Jurkat, Clone E6-1 (cell line): ENCODE measurements around the gene AP3B1.

ENCODE experiments used
- DNase-seq: peaks from one replicate; pipeline ENCODE4 v3.0.0-alpha.2; 2011; ENCODE audit warnings: low read depth, low spot score
- H3K4me3 ChIP-seq: 2 replicates; pipeline ENCODE4 v1.5.1; 2011; ENCODE audit warnings: mild to moderate bottlenecking, low read length, control low read depth, moderate library complexity

AP3B1 gene

GRCh38 chr5:78293851-78294247, 649 bp downstream of the AP3B1 start:
- no peak for DNase-seq
- H3K4me3 ChIP-seq = peak overlapping the region; percentile 90

GRCh38 chr5:78291687-78292086, 2.8 kb downstream of the AP3B1 start:
- H3K4me3 ChIP-seq = no peak overlapping the region
- DNase-seq = no peak

DNA sequence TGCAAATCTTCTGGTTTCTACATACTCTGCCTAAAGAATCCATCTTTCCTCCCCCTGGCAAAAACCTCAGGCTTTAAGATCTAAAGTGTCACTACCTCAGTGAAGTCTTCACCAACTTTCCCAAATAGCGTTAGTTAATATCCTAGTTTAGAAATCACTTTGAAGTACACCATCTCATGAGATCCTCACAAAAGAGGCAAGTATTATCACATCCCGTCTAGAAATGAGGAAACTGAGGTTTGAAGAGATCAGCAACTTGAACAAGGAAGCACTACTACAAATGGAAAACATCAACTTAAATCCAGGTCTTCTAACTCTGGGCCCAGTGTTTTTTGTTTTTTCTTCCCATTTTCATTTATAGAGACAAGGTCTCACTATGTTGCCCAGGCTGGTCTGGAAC, 4.6 kb downstream of the AP3B1 start:
- no peak overlapping the region for H3K4me3 ChIP-seq

DNA sequence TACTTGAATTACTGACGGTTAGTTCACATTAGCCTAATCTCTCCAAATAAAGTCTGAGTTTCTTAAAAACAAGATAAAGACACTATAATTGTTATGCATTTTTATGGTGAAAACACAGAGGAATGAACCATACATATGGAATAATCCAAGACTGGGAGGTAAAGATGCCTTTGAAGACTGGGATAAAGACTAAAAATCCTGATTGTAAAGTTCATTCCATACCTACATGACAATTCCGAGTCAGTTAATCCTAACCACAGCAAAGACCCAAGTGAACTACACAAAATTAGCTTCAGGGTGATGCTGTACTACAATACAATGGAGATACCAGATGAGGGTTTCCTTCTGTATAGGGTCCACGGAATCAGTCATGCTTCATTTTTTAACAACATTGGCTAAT, 6.3 kb downstream of the AP3B1 start:
- no peak overlapping the region for H3K4me3 ChIP-seq
- DNase-seq = no peak

More for the DNA sequence above, 4.6 kb downstream of the AP3B1 start:
- no peak for DNase-seq

- DNase-seq = no peak
- H3K4me3 ChIP-seq = no peak overlapping the region
Measured at GRCh38 chr5:78287833-78288232, 6.7 kb downstream of the AP3B1 start.

DNA sequence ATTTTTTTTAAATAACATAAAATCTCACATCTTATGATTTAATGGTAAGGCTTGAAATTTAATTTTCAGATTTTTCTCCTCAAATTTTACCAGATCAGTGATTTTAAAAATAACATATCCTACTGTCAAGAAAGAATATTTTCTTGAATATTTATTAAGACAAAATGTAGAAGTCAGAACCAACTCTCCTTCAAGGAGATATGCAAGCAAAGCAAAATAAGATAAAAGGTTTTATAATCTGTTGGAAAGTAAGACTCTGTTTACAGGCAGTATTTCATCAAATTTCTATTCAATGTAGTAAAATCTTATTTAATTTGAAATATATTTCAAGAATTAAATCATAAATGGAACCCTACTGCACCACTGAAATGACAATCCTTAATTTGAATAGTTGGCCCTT, 7.3 kb downstream of the AP3B1 start:
- no peak for DNase-seq
- no peak overlapping the region for H3K4me3 ChIP-seq

- H3K4me3 ChIP-seq = no peak overlapping the region
- no peak for DNase-seq
Measured at GRCh38 chr5:78286290-78286689, 8.2 kb downstream of the AP3B1 start.

GRCh38 chr5:78283802-78284201, 10.7 kb downstream of the AP3B1 start:
- no peak overlapping the region for H3K4me3 ChIP-seq
- DNase-seq = no peak

DNA sequence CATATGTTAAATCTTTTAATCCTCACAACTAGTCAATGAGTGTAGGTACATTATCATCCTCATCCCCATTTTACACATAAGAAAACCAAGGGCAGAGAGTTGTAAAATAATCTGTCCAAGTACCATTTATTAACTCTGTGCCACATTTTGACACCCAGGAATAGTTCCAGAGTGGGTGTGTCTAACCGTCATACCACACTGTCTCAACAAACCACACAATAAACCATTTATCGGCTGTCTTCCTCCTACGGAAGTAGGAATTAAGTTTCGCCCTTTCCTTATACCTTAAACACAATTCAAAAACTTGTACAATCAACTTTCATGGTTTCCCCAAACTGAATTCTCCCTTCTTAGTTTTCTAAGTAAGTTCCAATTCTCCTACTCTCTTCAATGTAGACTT, 11.4 kb downstream of the AP3B1 start:
- no peak overlapping the region for H3K4me3 ChIP-seq
- no peak for DNase-seq

GRCh38 chr5:78280261-78280660, 14.2 kb downstream of the AP3B1 start:
- DNase-seq = no peak

DNA sequence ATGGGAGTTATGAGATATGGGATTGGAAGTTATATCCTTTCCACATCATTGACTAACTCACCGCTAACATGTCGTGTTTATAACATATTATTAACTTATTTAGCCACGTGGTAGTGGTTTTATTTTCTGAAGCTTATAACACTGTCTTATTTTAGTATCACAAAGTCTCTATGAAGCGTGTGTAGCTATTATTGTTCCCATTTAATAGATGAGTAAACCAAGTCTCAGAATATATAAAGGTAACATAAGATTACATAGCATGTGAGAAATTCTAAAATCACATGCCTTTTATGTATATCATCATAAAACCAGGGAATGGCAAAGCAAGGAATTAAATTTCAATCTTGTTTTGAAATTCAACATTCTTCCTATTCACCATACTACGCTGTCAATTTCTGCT, 15.3 kb downstream of the AP3B1 start:
- no peak for DNase-seq

More at GRCh38 chr5:78280261-78280660, 14.2 kb downstream of the AP3B1 start:
- H3K4me3 ChIP-seq = no peak overlapping the region

DNA sequence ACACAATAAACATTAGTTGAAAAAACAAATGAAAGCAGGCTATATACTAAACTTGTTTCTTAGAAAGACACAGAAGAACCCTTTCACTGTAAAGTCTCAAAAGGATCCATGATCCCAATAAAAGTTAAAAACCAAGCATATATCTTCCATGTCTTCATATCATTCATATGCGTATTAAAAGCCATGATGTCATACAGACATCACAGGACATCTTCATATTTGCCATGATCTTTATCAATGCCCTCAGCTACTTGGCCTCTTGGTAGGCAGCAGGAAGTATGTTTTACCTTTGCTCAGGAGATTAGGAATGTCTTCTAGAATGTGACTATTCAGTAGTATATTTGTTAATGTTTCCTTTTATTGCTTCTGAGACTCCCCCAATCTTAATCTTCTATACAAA, 16.8 kb downstream of the AP3B1 start:
- no peak for DNase-seq
- H3K4me3 ChIP-seq = no peak overlapping the region

More for the DNA sequence above, 15.3 kb downstream of the AP3B1 start:
- no peak overlapping the region for H3K4me3 ChIP-seq

DNA sequence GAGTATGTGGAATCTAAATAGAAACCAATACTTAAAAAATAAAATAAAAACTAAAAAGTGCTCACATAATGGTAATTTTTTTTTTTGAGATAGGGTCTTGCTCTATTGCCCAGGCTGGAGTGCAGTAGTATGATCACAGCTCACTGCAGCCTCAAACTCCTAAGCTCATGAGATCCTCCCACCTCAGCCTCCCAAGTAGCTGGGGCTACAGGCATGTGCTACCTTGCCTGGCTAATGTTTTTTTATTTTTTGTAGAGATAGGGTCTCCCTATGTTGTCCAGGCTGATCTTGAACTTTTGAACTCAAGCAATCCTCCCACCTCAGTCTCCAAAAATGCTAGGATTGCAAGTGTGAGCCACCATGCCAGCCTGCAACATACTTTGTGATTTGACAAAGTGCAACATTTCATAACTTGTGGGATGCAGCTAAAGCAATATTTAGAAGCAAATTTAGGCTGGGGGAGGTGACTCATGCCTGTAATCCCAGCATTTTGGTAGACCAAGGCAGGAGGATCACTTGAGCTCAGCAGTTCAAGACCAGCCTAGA, 18.4 kb downstream of the AP3B1 start:
- no peak for DNase-seq
- no peak overlapping the region for H3K4me3 ChIP-seq

DNA sequence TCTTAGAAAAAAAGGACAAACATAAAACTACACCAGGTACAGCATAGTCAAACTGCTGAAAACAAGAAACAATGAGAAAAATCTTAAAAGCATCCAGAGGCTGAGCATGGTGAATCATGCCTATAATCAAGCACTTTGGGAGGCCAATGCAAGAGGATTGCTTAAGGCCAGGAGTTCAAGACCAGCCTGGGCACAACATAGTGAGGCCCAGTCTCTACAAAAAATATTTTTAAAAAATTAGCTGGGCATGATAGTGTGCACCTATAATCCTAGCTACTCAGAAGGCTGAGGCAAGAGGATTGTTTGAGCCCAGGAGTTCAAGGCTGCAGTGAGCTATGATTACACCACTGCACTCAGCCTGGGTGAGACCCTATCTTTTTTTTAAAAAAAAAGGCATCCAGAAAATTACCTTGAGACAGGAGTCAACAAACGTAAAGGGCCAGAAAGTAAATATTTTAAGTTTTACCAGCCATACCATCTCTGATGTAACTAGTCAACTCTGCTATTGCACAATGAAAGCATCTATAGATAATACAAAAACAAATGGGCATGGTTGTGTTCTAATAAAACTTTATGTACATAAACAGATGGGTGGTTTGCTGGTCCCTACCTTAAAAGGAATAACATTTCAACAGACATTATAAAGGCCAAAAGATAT, 19.8 kb downstream of the AP3B1 start:
- no peak overlapping the region for H3K4me3 ChIP-seq
- no peak for DNase-seq

DNA sequence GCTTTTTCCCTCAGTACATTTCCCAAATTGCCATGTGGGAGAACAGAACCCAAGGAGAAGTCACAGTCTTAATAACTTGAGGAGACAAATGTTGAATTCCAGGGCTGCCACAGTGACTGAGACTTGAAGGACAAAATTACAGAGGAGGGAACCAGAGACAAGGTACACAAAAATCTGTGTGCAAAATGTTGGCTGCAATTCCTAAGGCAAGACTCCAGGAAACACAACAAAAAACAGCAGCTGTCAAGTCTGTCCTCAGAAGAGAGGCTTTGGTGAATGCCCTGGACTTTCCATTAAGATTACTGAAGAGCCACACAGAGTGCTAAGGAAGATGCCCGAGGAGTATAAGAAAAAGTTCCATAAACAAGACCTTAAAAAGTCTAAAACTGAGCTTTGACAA, 21.1 kb downstream of the AP3B1 start:
- no peak overlapping the region for H3K4me3 ChIP-seq
- no peak for DNase-seq

DNA sequence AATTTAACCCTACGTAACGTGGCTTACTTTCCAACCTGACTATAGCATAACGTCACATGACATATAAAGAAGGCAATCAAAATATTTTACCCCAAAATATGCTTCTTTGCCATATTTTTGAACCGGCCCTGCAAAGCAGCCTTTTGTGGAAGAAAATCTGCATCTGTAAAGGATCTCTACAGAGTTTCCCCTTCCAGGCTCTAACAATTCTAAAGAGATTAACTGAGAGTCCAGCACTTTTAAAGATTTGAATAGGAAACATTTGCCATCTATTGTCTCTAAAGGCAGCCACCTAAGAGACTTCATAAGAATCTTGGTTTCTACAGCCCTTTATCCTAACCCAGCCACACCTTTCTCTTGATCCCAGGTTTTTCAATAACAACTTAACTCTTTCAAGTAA, 22.7 kb downstream of the AP3B1 start:
- H3K4me3 ChIP-seq = no peak overlapping the region
- DNase-seq = no peak

DNA sequence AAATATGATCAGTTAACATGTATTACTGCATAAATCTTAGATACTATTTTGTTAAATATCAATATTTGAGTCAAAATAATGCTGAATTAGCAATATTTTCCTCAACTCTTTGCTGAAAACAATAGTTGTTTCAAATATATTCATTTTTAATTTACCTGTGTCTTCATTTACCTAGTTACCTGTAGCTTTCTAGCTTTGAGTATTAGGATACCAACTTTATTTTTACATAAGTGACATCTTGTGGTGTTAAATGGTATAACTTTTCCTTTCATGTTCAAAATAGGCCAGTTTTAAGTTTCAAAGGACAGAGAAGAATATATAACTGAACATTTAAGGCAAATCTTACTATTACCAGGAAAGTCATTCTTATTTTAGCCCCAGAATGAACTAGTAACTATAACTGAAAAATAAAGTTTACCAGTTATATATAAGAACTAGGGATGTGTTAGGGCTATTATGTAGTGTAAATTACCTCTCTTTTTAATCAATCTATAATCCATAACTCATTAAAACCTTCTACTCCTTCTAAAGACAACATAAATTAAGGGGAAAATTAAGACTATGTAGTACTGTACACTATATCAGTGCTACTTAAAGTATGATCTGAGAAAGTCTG, 25.3 kb downstream of the AP3B1 start:
- DNase-seq = peak; percentile 20

DNA sequence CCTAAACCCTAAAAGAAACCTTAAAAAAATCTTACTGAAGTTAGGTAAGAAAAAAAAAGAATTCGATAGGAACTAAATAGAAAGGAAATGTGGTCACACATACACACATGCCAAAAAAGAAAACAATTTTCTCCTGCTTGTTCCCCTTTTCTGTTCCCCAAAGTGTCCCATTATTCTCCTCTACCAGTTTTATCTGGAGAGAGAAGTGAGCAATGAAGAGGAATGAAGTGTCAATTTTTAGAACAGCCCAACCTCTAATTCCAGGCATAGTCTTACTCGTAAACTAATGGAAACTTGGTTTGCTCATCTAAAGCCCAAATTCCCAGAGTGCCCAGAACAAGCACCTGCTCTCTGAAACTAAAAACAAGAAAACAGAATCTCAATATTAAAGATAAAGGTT, 26.1 kb downstream of the AP3B1 start:
- DNase-seq = no peak

More for the DNA sequence above, 25.3 kb downstream of the AP3B1 start:
- H3K4me3 ChIP-seq = no peak overlapping the region

GRCh38 chr5:78265163-78265562, 29.3 kb downstream of the AP3B1 start:
- no peak overlapping the region for H3K4me3 ChIP-seq
- no peak for DNase-seq

More for the DNA sequence above, 26.1 kb downstream of the AP3B1 start:
- no peak overlapping the region for H3K4me3 ChIP-seq

GRCh38 chr5:78264600-78264999, 29.9 kb downstream of the AP3B1 start:
- DNase-seq = no peak
- H3K4me3 ChIP-seq = no peak overlapping the region

DNA sequence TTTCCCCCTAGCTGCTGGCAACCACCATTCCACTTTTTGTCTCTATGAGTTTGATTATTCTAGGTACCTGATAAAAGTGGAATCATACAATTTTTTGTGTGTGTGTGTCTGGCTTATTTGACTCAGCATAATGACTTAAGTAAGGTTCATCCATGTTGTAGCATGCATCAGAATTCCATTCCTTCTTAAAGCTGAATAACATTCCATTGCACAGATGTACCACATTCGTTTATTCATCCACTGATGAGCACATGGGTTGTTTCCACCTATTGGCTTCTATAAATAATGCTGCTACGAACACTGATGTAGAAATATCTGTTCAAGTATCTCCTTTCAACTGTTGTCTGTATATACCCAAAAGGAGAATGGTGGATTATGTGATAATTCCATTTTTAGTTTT, 33.7 kb downstream of the AP3B1 start:
- no peak for DNase-seq
- H3K4me3 ChIP-seq = no peak overlapping the region
